Karpas-422 (cell line): ENCODE measurements around the gene DHRS2. TPM values are rescaled to one million over a fixed set of nuclear protein-coding genes. Genes with fewer than 3 reads are reported as not detected.

Experiments
- DNase-seq: peaks from one replicate; pipeline ENCODE4 v3.0.0-alpha.2; 2015
- H2AFZ ChIP-seq: fragments of 200-600 bp; sonication (generic); 2 replicates; pipeline ENCODE4 v1.6.1; 2014; ENCODE audit warnings: antibody characterized with exemption, low read length, mixed read lengths
- H3K27ac ChIP-seq: fragments of 200-600 bp; sonication (generic); 2 replicates; pipeline ENCODE4 v1.5.1; 2014; ENCODE audit warnings: mild to moderate bottlenecking, low read length, moderate library complexity
- H3K27me3 ChIP-seq: fragments of 200-600 bp; sonication (generic); 2 replicates; pipeline ENCODE4 v1.6.1; 2014; ENCODE audit warnings: low read length, mixed read lengths
- H3K36me3 ChIP-seq: fragments of 200-600 bp; sonication (generic); 2 replicates; pipeline ENCODE4 v1.6.1; 2014; ENCODE audit warnings: low read length, mixed read lengths; ENCODE audit not compliant: insufficient read depth
- H3K4me1 ChIP-seq: fragments of 200-600 bp; sonication (generic); 2 replicates; pipeline ENCODE4 v1.6.1; 2014; ENCODE audit warnings: mild to moderate bottlenecking, low read length, mixed read lengths
- H3K4me2 ChIP-seq: fragments of 200-600 bp; sonication (generic); 2 replicates; pipeline ENCODE4 v1.6.1; 2014; ENCODE audit warnings: low read length, low read depth, mild to moderate bottlenecking; ENCODE audit not compliant: poor library complexity, severe bottlenecking
- H3K4me3 ChIP-seq: fragments of 200-600 bp; sonication (generic); 2 replicates; pipeline ENCODE4 v1.5.1; 2014; ENCODE audit warnings: mild to moderate bottlenecking, antibody characterized with exemption, low read length, mixed read lengths
- H3K79me2 ChIP-seq: fragments of 200-600 bp; sonication (generic); 2 replicates; pipeline ENCODE4 v1.6.1; 2014; ENCODE audit warnings: mild to moderate bottlenecking, low read length, mixed read lengths
- H3K9ac ChIP-seq: fragments of 200-600 bp; sonication (generic); 2 replicates; pipeline ENCODE4 v1.6.0; 2014; ENCODE audit warnings: low read length
- H3K9me2 ChIP-seq: fragments of 200-600 bp; sonication (generic), shearing (Covaris generic); replicated peaks from 2 replicates; pipeline ENCODE4 v1.6.0; 2014; ENCODE audit warnings: mild to moderate bottlenecking, low read length, moderate library complexity; ENCODE audit not compliant: insufficient read depth
- H3K9me3 ChIP-seq: fragments of 300-700, 200-600 bp; sonication (generic); 2 replicates; pipeline ENCODE4 v1.6.1; 2014; ENCODE audit warnings: low read length, mixed read lengths
- H4K20me1 ChIP-seq: fragments of 200-600 bp; sonication (generic); 2 replicates; pipeline ENCODE4 v1.6.1; 2014; ENCODE audit warnings: mild to moderate bottlenecking, antibody characterized with exemption, low read length, low read depth; ENCODE audit not compliant: insufficient read depth
- total RNA-seq: library from RNA; depleted of rRNA; stranded (reverse); fragments of >200 nt; shearing (Covaris generic); gene quantifications from 2 replicates; pipeline ENCODE4 v1.2.3, GENCODE V29; 2014; ENCODE audit warnings: low replicate concordance

DHRS2 gene
- total RNA-seq, 1 experiment from 2014 or later: 19.0 TPM

DNA sequence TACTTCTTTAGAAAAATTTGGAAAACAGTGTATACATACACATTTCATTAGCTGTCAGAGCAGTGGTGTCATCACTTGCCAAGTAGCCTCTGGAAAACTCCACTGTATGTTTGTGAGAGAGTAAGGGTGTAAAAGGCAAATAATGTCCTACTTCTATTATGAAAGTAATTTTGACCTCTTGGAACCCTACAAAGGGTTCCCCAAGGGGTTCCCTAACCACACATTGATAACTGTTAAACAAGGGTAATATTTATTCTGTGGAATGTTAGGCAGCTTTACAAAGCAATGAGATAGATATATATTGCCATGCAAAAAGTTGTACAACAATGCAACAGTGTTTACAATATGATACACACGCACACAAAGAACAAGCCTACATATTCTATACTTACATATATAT is 18.6 kb upstream of the DHRS2 start:
- Histone ChIP-seq H3K36me3 (no peaks in the 10 kb centered on the region), H3K9me3 (no peaks in the 10 kb centered on the region), H3K4me2 (no peak overlapping the region), H4K20me1 (no peaks in the 10 kb centered on the region), H3K27me3 (no peaks in the 10 kb centered on the region), H3K9me2 (no peaks in the 10 kb centered on the region), H3K4me1 (no peaks in the 10 kb centered on the region), H3K27ac (no peak overlapping the region), H3K9ac (no peak overlapping the region), H3K4me3 (no peak overlapping the region), H3K79me2 (no peaks in the 10 kb centered on the region), H2AFZ (no peak overlapping the region)
- DNase-seq: no peak

DNA sequence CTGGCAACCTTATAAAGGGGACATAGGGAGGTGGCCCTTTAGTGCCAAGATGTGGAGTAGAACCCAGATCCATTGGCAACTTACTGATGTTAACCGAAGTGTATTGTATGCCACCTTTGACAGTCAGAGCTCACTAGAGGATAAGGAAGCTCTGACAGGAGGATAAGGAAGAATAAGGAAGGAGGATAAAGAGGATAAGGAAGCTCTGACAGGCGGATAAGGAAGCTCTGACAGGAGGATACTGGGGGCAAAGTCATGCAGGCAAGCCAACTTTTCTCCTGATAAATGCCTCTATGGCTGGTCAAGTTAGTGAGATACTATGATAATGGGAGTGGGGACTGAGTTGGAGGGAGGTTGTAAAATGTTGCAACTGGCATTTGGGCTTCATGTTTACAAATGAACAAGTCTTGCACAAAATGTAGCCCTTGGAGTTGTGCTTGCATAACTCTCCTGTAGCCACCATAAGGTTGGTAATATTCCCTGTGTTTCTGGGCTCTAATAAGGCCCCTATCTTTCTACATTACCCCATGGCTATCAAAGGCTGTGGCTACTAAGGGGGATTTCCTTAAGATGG is 17.7 kb upstream of the DHRS2 start:
- H3K9ac ChIP-seq: no peak overlapping the region
- no peaks in the 10 kb centered on the region for H3K36me3 ChIP-seq
- H3K4me1 ChIP-seq: no peaks in the 10 kb centered on the region
- DNase-seq: no peak
- H3K27me3 ChIP-seq: peaks cover 4% of the 10 kb centered on the region; the same call in 1 of the 2 replicates
- H3K4me2 ChIP-seq: no peak overlapping the region
- H2AFZ ChIP-seq: no peak overlapping the region
- H3K9me2 ChIP-seq: no peaks in the 10 kb centered on the region
- no peaks in the 10 kb centered on the region for H3K9me3 ChIP-seq
- no peaks in the 10 kb centered on the region for H3K79me2 ChIP-seq
- no peak overlapping the region for H3K27ac ChIP-seq
- no peak overlapping the region for H3K4me3 ChIP-seq
- no peaks in the 10 kb centered on the region for H4K20me1 ChIP-seq

DNA sequence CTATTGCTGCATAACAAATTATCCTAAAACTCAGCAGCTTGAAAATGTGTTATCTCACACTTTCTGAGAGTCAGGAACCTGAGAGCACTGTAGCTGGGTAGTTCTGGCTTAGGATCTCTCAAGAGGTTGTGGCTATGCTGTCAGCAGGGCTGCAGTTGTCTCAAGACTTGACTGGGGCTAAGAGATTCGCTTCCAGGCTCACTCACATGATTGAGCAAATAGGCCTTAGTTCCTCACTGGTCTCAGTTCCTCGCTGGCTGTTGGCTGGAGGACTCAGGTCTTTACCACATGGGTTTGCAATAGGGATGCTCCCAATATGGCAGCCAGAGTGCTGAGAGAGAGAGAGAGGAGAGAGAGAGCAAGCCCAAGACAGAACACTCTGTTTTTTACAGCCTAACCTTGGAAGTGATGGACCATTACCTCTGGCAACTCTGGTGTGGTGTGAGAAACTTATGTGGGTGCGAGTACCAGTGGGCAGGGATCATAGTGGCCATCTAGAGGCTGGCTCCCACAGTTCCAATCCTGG is 15.9 kb upstream of the DHRS2 start:
- no peak overlapping the region for H2AFZ ChIP-seq
- no peak overlapping the region for H3K9ac ChIP-seq
- no peaks in the 10 kb centered on the region for H3K9me2 ChIP-seq
- H3K36me3 ChIP-seq: no peaks in the 10 kb centered on the region
- H4K20me1 ChIP-seq: no peaks in the 10 kb centered on the region
- H3K27me3 ChIP-seq: peaks cover 4% of the 10 kb centered on the region; the same call in 1 of the 2 replicates
- no peak overlapping the region for H3K27ac ChIP-seq
- H3K79me2 ChIP-seq: no peaks in the 10 kb centered on the region
- H3K4me3 ChIP-seq: no peak overlapping the region
- no peaks in the 10 kb centered on the region for H3K4me1 ChIP-seq
- no peak for DNase-seq
- H3K4me2 ChIP-seq: no peak overlapping the region
- peaks cover 10% of the 10 kb centered on the region for H3K9me3 ChIP-seq

DNA sequence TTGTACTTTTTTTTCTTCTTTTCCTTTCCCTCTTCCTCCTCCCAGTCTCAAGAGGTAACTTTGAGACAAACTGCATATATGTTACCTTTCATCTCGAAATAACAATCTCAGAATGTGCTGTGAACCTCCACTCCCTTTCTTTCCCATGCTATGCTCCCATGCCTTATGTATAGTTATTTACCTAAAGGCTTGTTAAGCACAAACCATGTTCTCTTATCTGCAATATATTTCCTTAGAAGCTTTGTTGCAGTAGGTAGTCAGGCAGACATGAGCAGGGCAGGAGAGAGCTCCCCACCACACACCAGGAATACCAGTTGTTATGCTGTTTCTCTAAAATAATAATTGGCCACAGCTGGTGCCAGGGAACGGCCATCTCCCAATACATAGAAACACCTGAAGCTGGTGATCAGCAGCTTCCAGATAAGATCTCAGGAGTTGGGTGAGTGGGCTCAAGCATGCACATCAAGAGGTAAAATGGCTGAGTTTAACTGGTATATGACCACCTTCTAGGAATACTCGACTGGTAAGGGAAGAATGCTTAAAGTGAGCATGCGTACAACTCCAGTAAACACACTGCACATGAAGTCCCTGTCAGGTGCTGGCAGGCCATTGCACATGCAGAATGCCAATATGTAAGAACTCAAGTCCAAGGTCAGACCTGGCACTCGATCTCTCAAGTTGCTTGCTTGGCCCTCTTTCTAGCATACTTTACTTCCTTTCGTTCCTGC is 14.8 kb upstream of the DHRS2 start:
- Histone ChIP-seq H3K9ac (no peak overlapping the region), H2AFZ (no peak overlapping the region), H3K27me3 (peaks cover 4% of the 10 kb centered on the region; the same call in 1 of the 2 replicates), H4K20me1 (no peaks in the 10 kb centered on the region), H3K27ac (no peak overlapping the region), H3K4me2 (no peak overlapping the region), H3K4me1 (no peaks in the 10 kb centered on the region), H3K9me2 (no peaks in the 10 kb centered on the region), H3K36me3 (no peaks in the 10 kb centered on the region), H3K4me3 (no peak overlapping the region), H3K79me2 (no peaks in the 10 kb centered on the region), H3K9me3 (peaks cover 20% of the 10 kb centered on the region)
- DNase-seq: no peak

DNA sequence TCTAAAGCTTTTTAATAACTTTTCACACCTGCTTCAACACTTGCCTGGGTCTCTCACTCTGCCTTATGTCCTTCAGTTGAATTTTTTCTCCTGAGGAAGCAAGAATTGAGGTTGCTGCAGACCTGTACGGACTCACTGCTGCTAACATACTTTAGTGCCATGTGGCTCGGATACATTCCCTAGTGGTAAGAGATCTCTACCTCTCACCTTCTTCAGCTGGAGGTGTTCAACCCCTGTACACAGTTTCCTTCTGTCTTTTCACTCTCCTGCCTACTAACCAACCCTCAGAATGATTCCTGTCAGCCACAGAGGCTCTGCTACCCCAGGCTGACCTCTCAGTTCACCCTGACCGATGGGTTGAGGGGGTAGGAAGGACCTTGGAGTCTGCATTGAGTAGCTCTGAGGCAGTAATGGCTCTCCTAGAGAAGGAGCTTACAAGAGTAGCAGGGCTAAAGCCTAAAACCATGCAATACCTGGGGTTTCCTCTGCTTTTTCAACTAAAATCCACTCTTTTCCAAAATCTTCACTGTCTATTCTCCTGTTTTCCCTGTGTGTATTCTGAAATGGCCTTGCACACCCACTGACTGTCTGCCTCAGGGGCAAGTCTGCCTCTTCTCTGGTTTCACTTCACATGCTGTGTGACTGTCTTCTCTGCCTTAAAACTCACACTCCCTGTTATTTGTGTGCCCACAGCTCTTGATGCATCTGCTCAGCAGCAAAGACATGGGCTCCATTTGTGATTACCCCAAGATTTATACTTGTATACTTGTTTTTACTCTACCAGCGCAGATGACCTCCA is 14.0 kb upstream of the DHRS2 start:
- Histone ChIP-seq H3K9me2 (no peaks in the 10 kb centered on the region), H3K27me3 (peaks cover 4% of the 10 kb centered on the region; the same call in 1 of the 2 replicates), H3K27ac (no peak overlapping the region), H4K20me1 (no peaks in the 10 kb centered on the region), H3K4me3 (no peak overlapping the region), H3K36me3 (no peaks in the 10 kb centered on the region), H3K9me3 (peaks cover 20% of the 10 kb centered on the region), H3K79me2 (no peaks in the 10 kb centered on the region), H3K9ac (no peak overlapping the region), H3K4me2 (no peak overlapping the region), H3K4me1 (no peaks in the 10 kb centered on the region), H2AFZ (no peak overlapping the region)
- DNase-seq: no peak

DNA sequence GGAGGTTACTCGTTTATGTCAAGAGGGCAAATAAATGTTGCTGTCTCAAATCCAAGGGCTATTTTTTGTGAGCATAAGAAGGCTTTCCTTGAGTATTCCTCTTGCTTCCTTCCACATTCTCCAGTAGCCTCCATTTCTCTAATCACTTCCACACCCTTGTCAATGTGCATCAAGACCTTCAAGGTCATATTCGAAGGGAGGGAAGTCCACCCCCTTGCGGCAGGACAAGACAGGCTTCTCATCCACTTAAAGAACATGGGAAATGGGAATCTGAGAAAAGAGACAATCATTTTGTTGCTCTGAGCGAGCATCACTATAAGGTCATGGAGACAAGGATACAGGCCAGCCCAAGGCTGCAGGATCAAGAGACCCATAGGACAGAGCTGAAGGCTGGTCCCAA is 13.2 kb upstream of the DHRS2 start:
- H3K9me3 ChIP-seq: peaks cover 20% of the 10 kb centered on the region
- no peak overlapping the region for H2AFZ ChIP-seq
- no peaks in the 10 kb centered on the region for H3K36me3 ChIP-seq
- H3K27me3 ChIP-seq: peaks cover 4% of the 10 kb centered on the region; the same call in 1 of the 2 replicates
- no peaks in the 10 kb centered on the region for H3K4me1 ChIP-seq
- H3K27ac ChIP-seq: no peak overlapping the region
- H3K9me2 ChIP-seq: no peaks in the 10 kb centered on the region
- H3K9ac ChIP-seq: no peak overlapping the region
- H4K20me1 ChIP-seq: no peaks in the 10 kb centered on the region
- no peak for DNase-seq
- no peaks in the 10 kb centered on the region for H3K79me2 ChIP-seq
- H3K4me3 ChIP-seq: no peak overlapping the region
- no peak overlapping the region for H3K4me2 ChIP-seq

DNA sequence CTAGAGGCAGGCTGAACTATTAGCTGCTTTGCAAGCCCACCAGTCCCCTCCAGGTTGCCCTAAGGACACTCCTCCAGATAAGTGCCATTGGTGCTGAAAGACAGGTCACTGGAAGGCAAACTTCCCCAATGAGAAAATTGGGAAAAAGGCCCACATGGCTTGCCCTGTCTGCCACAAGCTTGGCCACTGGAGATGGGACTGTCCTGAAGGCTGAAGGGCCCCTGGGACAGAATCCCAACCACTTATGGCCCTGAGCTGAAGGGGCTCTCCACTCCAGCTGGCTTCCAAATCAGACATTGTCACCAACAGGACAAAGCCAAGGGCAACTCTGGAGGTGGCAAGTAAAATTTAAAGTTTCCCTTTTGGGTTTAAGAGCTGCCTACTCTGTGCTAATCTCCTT is 12.2 kb upstream of the DHRS2 start:
- no peak for DNase-seq
- peaks cover 20% of the 10 kb centered on the region for H3K9me3 ChIP-seq
- no peak overlapping the region for H3K9ac ChIP-seq
- no peaks in the 10 kb centered on the region for H4K20me1 ChIP-seq
- no peaks in the 10 kb centered on the region for H3K36me3 ChIP-seq
- H3K27ac ChIP-seq: no peak overlapping the region
- no peaks in the 10 kb centered on the region for H3K4me1 ChIP-seq
- no peak overlapping the region for H3K4me3 ChIP-seq
- no peaks in the 10 kb centered on the region for H3K9me2 ChIP-seq
- H2AFZ ChIP-seq: no peak overlapping the region
- H3K4me2 ChIP-seq: no peak overlapping the region
- H3K79me2 ChIP-seq: no peaks in the 10 kb centered on the region
- H3K27me3 ChIP-seq: peaks cover 4% of the 10 kb centered on the region; the same call in 1 of the 2 replicates

DNA sequence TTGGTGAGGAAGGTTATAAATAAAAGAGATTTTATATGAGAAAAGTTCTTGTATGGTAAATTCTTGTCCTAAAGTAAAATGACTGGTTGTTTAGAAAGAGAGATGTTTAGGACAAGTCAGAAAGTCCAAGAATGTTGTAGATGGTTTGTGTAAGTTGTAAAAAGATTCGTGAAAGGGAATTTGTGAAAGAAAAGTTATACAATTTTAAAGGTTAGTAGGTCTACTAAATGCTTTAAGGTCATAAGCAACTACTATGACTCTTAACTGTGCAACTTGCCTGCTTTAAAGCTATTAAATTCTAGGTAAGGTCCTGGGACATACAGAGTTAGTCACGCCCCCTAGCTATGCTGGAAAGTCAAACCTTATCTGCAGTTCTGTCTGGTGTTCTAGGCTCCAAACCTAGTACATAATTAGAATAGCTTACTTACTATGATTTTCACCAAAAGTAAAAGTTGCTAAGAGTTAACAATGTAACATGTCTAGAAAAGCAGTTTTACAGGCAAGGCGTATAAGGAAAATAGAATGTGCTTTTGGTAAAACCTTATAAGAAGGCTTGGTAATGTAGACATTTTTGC is 11.2 kb upstream of the DHRS2 start:
- Histone ChIP-seq H3K4me2 (no peak overlapping the region), H3K36me3 (no peaks in the 10 kb centered on the region)
- no peak for DNase-seq

More for the DNA sequence above, 11.2 kb upstream of the DHRS2 start:
- Histone ChIP-seq H3K9ac (no peak overlapping the region), H3K9me3 (peaks cover 20% of the 10 kb centered on the region), H3K4me3 (no peak overlapping the region), H3K27me3 (peaks cover 4% of the 10 kb centered on the region; the same call in 1 of the 2 replicates), H3K9me2 (no peaks in the 10 kb centered on the region), H3K27ac (no peak overlapping the region), H3K4me1 (no peaks in the 10 kb centered on the region), H2AFZ (no peak overlapping the region), H3K79me2 (no peaks in the 10 kb centered on the region), H4K20me1 (no peaks in the 10 kb centered on the region)
